ENCODE measurements around the gene CTNNA1.

CTNNA1 gene

DNA sequence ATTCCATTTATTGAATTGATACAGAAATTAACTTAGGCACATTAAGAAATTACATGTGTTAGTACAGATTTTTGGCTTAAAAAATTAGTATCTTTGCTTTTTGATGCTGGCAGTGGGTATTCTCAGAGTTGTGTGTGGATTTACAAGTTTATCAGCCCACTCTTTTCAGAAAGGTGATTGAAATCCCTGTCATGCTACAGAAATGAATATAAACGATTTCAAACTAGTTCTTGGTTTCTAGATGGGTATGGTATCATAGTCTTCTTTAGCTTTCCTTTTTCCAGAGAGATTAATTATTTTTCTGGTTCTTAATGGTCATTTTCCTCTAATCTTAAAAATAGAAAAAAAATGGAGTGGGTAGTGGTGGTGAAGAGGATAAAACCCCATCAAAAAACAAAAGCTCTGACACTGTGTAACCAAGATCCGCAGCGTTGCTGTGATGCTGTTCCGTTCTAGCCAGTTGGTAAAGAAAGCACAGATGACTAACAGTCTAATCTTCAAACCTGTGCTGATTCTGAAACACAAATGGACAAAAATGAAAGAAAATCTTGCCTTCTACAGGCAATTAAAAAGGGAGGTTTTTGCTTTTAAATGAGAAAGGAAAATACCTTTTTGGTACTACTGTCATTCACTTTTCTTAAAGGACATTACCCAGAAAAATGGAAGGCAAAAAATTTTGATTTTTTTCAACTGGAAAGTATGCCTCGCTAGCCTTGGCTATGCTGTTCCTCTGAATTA lies 116.7 kb downstream of the CTNNA1 start:
- no peak for DNase-seq

DNA sequence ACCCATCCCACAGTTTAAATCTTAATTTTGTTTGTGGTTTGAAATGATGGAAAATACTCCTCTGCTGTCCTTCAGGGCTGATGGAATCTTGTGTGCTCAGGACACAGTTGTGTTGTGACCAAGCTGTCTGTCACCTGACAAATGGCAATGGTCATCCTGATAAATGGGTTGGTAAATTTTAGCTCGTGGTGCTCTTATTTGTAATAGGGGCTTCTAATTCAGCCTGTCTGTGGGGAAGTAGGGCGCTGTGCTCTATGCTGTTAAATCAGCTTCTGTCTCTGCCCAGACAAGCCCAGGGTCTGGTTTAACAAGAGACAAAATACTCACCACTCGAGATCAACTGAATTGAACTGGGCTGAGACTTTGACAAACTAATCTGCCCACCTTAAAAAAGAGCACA lies 117.4 kb downstream of the CTNNA1 start:
- no peak for DNase-seq

DNA sequence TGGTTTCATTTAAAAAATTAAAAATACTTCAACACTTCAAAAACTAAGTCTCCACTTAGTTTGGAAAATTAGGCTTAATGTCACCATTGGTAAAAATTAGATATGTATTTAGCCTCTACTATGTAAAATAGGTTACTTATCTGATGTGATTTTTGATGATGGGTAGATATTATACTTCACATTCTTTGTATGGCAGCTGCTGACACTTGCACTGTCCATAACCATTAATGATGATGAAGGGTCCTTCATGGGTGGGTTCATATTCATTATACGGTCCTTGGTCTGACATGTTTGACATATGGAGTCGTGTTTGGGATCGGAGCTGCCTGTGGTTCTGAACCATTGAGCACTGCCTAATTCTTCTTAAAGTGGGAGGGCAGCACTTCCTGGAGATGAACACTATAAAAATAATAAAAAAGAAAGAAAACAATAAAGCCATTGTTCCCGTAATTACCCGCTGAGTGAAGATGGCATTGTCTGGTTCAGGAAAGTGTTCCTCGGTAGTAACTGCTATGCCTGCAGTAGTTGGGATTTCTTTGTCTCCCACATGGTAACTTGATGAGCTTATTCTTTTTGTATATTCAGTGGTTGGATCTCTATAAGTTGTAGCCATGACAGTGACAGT lies 119.7 kb downstream of the CTNNA1 start:
- DNase-seq, result no peak

DNA sequence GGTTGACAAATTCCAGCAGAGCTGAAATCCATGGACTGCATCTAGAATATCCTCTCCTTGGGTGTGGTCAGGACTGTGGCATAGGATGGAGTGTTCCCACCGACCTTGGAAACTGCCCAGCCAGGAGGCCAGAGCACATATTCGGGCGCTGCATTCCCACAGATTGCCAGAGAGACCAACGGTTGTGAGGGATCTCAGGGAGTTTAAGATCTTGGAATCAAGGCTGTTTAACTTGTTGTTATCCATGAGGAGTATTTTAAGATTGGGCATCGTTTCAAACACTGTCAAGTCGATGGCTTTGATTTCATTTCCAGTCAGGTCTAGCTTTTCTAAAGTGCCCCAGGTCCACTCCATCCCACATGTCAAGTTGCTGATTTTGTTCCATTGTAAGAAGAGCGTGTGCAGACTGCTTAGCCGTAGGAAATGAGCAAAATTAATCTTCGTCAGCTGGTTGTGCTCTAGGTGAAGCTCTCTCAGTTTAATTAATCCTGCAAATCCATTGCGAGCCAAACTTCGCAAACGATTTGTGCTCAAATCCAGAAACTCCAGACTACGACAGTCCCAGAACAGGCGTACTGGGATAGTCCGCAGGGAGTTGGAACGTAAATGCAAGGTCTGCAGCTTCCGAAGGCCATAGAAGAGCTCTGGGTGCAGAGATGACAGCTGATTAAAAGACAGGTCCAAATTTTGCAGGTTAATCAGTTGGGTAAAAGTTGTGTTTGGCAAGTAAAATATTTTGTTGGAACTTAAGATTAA lies 120.4 kb downstream of the CTNNA1 start:
- DNase-seq, result no peak

DNA sequence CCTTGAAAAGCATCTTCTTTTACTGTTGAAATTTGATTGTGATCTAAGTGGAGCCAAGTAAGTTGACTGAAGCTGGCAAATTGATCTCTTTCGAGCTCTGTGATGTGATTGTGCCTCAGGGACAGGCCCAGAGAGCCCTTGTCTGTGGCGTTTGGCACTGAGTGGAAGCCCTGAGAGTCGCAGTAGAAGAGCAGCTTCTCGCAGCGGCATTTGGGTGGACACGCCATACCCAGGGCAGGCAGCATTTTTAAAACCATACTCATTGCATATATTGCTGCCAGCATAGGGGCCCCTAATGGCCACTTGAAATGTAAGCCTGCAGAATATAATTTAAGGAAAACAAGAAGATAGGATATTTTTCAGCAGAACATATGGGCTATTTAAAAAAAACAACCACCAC lies 121.0 kb downstream of the CTNNA1 start:
- DNase-seq, result no peak

DNA sequence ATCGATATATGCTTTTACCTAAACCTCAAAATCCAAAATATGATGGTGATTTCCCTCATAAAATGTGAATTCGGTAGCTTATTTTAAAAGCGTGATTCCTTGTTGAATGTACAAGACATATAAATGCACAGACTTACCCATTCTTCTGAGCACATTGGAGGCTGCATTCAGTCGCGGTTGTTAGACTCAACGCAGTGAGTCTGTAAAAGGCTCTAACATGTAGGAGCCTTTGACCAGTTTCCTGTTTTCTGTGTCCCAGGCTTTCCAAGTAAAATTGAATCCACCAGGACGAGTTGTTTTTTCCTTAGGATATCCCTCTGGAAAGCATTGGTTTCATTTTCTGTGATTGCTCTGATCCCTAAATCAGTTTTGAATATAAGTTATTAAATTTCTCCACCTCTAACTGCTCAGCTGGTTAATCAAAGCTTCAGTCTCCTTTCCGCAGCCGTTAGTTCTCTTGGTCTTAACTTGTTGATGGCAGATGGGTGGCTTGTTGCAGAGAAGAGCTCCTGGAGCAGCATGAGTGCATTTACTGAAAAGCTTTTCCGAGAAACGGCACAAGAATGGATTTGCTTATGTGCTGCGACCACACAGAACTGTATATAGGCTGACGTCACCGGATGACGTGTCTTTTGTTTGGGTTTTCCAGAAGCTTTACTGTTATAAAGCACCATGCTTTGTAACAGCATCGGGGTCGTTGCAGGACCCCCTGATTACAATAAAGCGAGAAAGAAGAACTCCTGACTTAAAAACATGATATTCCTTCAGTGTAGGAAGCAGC lies 121.7 kb downstream of the CTNNA1 start, which contains the start of gene LRRTM2:
Gene LRRTM2 (minus strand): TSS at position 565 of the 781 bp plus-strand sequence. CDS start 424 bp downstream, at position 141.
- no peak for DNase-seq

DNA sequence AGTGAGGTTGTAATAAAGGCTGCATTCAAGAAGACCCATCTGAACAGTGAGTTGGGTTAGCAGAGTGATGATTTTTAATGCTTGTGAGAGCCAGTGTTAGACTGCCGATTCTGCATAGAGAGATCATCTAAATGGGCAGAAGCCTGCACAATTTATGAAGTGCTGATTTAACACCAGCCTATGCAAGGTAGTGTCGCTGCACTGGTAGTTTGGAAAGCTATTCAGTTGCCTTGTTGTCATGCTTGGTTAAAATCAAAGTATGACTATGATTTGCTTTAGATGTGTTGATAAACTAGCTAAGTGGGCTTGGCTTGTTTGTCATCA lies 122.3 kb downstream of the CTNNA1 start:
- no peak for DNase-seq

DNA sequence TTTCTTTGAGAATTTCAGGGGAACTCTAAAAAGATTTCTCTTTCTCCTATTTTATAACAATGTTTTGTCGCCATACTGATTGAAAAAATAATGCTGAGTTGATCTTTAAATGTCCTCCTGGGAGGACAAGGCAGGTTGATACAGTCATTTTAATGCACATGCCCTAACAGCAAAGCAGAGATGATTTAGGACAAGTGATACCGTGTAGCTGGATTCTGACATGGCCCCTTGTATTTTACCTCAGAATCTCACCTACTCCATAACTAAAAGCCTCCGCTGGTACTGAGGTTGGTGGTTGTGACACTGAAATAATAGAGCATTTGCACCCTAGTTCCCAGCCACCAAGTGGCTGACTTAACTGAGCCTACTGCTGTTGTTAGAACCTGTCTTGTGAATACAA lies 122.7 kb downstream of the CTNNA1 start:
- DNase-seq, result no peak

DNA sequence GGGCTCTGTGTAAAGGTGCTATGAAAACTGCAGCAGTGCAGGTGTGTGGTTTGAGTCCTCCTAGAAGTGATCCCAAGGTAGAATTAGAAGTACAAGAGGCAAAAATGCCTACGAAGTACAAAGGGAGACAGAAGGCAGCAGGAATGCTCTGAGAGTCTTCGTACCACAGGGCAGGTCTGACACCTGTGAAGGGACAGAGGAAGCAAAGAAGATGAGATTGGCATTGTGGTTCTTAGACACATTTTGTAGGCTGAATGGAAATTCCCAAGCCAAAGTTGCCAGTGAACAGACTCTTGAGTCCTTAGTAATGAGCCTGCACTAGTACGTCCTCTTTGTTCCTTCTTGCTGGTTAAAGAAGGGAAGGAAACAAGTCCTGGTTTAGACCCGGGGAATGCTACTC lies 123.6 kb downstream of the CTNNA1 start:
- DNase-seq, result no peak

DNA sequence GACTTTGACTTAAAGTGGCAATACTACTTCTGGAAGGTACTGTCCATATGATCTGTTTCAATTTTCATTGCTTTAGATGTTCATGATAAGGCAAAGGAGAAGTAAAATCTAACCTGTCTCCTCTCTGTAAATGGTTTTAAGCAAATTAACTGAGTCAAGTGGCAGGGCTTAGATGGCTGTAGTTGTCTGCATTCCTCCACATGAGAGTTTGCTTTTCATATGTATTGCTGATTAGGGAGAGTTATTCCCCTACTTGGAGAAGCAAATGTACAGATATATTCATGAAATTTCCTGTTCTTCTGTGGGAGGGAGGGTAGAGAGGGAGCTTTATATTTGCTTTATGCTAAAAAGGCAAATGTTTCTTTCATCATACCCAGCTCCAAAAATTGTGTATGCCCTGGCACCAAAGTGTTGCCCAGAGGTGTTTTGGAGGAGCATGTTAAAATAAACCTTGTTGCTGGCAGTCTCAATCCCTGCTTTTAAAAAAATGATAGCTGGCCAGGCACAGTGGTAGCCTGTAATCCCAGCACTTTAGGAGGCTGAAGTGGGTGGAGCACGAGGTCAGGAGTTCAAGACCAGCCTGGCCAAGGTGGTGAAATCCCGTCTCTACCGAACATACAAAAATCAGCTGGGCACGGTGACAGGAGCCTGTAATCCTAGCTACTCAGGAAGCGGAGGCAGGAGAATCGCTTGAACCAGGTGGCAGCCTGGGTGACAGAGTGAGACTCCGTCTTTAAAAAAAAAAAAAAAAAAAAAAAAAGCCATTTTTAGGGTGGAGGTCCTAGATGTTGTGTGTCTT lies 125.4 kb downstream of the CTNNA1 start:
- no peak for DNase-seq

DNA sequence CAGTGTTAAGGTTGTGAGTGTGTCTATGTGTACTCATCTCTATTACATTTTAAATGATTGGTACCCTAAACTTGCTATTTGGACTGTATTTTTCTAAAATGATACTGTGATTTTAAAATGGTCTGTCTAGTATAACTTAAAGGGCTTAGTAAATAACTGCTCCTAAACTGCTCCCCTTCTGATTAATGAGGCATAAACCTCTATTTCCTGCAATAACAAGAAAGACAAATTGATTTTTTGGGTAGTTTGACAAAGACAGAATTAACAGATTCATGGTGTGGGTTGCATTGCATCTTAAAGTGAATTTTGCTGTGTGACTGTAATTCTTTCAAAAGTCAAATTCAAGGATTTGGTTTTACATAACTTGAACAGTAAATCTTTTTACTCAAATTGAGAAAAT lies 130.0 kb downstream of the CTNNA1 start:
- no peak for DNase-seq

DNA sequence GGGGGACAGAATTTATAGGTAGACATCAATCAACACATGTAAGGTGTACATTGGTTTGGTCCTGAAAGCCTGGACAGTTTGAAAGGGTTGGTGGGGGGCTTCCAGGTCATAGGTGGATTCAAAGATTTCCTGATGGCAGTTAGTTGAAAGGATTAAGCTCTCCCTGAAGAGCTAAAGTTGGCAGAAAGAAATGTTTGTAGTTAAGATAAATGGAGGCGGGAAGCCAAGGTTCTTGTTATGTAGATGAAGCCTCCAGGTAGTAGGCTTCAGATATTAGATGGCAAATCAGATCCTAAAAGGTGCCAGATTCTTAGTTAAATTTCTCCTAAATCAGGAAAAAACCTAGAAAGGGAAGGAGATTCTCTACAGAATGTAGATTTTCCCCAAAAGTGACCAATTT lies 130.9 kb downstream of the CTNNA1 start:
- no peak for DNase-seq

DNA sequence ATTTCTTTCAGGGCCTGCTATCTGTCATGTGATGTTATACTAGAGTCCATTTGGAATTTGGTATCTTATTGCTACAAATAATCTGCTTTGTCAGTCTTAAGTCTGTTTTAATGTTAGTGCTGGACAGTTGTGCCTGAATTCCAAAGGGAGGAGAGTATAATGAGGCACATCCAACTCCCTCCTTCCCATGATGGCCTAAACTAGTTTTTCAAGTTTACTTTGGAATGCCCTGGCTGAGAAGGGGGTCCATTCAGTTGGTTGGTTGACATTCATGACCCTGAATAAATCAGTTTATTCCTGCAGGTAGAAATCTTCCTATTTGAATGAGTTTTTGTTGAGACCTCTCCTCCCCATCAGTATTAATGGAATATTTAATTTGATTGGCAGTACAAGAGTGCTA lies 131.3 kb downstream of the CTNNA1 start:
- DNase-seq, result no peak

DNA sequence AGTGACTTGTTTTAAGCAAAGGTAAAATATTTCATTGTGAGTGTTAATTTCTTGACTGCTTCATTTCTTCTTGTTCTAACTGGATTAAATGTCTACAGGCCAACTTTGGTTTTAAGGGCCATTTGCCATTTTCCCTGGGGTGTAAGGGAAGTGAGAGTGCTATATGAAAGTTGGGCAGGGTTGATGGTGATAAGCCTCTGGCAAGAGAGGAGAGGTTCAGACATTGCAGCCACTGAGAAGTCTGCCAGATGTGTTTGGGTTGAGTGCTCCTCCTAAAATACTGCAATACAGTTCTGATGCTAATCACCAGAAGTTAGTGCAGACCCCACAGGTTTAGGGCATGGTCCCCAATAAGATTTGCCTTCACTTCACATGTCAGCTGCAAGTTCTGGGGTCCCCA lies 136.8 kb downstream of the CTNNA1 start:
- no peak for DNase-seq

DNA sequence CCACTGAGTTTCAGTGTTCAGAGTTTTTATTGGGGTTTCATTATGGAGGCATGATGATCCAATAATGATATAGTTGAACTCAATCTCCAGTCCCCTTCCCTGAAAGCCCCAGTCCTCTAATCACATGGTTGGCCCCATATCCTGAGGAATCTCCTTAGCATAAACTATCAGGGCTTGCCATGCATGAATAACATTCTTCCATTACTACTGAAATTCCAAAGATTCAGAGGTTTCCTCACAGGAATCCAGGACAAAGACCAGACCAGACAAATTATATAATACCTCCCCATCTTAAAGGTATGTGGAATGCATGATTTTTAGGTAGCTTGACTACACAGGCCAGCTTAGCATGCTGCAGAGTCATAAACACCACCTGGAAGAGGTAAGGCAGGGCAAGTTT lies 137.4 kb downstream of the CTNNA1 start:
- no peak for DNase-seq

DNA sequence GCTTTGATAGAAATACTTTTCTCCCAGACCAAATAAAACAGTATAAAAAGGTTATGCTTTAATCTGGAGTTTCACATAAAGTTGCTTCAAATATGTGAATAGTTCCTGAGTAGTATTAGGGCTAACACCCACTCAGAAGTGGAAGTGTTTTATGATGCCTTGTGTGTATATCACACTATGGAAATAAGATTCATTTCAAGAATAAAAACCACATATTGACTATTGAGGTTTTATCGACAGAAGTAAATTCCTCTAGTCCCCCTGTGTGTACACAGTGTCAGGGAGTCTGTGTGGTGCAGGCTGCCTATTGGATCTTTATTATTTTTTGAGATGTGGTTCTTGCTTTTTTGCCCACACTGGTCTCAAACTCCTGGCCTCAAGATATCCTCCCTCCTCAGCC lies 142.7 kb downstream of the CTNNA1 start:
- DNase-seq, result no peak

DNA sequence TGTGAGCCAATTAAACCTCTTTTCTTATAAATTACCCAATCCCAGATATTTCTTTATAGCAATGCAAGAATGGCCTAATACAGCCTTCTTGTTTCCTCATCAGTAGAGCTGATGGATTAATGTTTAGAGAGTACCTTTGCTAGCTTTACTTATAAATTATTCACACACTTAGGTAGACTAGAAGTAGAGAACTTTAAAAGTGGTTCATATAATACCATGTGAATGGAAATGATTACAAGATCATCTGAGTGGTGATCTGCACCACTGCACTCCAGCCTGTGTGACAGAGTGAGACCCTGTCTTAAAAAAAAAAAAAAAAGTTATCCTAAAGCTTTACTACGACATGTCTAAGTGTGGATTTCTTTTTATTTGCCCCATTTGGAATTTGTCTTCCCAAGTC lies 145.1 kb downstream of the CTNNA1 start:
- DNase-seq, result no peak

DNA sequence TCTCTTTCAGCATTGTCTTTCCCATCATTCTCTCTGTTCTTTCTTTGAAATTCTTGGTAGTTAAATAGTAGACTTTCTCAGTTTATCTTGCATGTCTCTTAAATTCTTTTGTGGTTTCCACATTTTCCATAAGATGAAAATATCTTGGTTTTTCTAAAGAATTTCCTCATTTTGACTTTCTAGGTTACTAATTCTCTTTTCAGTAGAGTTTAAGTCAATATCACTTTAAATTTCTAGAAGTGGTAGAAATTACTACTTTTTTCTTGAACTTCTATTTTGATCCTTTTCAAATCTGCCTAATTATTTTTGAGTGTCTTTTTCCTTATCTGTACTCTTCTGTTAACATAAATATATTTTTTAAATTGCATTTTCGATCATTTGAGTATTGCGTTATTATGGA lies 145.5 kb downstream of the CTNNA1 start:
- DNase-seq, result no peak

DNA sequence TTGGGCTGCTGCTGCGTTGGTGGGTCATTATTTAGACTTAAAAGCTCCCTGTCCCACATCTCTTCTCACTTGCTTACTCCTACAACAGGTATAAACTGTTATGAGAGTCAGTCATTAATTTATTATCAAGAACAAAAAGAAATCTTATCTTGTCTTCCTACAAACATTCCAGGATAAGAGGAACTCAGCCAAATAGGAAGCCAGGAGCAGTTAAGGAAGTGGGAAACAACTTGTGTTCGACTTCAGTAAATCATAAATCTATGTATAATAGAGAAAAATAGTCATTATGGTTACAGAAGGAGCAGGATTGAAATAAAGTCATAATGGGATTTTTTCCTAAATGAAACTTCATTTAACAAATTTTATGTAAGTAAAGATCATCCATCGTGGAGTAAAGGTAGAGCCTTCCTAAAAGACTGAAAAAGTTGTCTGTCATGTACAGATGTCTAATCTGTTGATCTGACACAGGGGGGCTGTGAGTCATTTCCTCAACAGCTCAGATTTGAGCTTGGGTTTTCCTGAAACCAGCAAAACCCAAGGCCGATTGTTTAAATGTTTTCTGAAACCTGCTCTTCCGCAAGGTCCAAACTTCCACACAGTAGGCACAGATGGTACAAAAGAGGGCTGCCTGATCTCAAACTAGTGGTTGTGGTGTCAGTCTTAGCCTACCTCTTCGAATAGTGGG lies 147.2 kb downstream of the CTNNA1 start:
- no peak for DNase-seq

DNA sequence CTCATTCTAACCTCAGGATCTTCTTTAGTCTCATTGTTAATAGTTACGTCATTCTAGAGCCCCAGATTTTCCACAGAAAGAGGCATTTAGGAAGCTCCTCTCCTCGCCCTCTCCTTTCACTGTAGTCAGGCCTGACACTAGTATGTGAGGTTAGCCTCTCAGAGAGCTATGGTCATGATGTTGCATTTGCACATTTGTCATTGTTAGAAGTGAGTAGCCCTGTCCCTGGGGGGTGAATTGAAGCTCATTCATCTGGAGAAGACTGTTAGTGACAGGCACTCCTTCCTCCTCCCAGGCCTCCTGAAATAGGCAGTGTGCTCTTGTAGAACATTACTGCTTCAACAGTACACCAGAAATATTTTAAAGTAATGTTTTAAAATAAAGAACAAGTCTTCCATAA lies 148.5 kb downstream of the CTNNA1 start:
- no peak for DNase-seq

DNA sequence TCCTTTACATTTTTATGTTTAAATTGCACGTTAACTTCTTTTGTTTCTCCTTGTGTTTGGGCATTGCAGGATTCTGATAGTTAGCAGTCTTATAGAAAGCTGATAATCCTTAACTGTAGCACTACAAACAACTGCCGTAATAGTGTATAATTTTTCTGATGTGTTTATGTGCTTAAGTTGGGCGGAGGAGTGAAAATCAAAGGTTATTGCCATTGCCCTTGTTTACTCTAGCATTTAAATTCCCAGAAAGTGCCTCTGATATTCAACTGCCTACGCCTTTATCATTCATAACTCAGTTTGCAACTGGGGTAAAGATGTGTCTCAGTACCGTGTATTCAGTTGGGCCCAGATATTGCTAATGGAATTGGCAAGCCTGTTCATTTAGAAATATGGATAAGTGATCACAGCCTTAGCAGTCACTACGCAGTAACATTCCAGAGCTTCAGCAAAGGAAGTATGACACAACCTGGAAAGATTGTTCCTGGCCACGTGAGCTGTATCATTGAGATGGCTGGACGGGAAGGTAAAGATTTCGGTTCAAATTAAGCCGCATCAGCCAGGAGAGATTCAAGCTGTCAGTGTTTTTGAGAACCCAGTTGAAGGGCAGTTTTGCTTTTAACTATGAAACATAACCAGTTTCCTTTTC lies 150.0 kb downstream of the CTNNA1 start:
- no peak for DNase-seq
